AG10803 (cell line): ENCODE measurements around the gene GARS1.

Source experiments
- DNase-seq: peaks from one replicate; pipeline ENCODE4 v3.0.0; 2010; ENCODE audit warnings: low read depth
- H3K4me3 ChIP-seq: 2 replicates; pipeline ENCODE4 v1.5.1; 2011; ENCODE audit warnings: mild to moderate bottlenecking, low read length, control low read depth
- CTCF ChIP-seq: conservative IDR thresholded peaks from 2 replicates; pipeline ENCODE4 v1.5.1; 2011; ENCODE audit warnings: mild to moderate bottlenecking, low read length, control low read depth, inconsistent platforms

GARS1 gene

GRCh38 chr7:30655096-30655970 lies 60.7 kb downstream of the GARS1 start:
- TF ChIP-seq CTCF, result no peak
- no peak overlapping the region for H3K4me3 ChIP-seq
- DNase-seq, result no peak

- H3K4me3 ChIP-seq, result no peak overlapping the region
- no peak for TF ChIP-seq CTCF
- DNase-seq, result no peak
Observed at GRCh38 chr7:30656006-30656957, 61.6 kb downstream of the GARS1 start.

- H3K4me3 ChIP-seq, result no peak overlapping the region
- no peak for DNase-seq
- no peak for TF ChIP-seq CTCF
Observed at GRCh38 chr7:30657131-30657530, 62.5 kb downstream of the GARS1 start.

GRCh38 chr7:30658479-30659074 lies 63.9 kb downstream of the GARS1 start:
- DNase-seq, result no peak
- no peak for TF ChIP-seq CTCF
- no peak overlapping the region for H3K4me3 ChIP-seq

- no peak for DNase-seq
- TF ChIP-seq CTCF, result no peak
Observed at GRCh38 chr7:30659312-30659711, 64.6 kb downstream of the GARS1 start.

GRCh38 chr7:30660331-30661255 lies 65.9 kb downstream of the GARS1 start:
- no peak for TF ChIP-seq CTCF
- DNase-seq, result no peak
- no peak overlapping the region for H3K4me3 ChIP-seq

More at GRCh38 chr7:30659312-30659711, 64.6 kb downstream of the GARS1 start:
- H3K4me3 ChIP-seq, result no peak overlapping the region
